22Rv1 (cell line): ENCODE measurements around the gene WNK2.

Experiments
- ZFX ChIP-seq: fragments of 450-650 bp; IDR thresholded peaks from 2 replicates; pipeline ENCODE4 v1.6.1; 2017; ENCODE audit warnings: antibody characterized with exemption, borderline replicate concordance
- TF ChIP-seq, protein P1 (sequence below): fragments of 450-650 bp; IDR thresholded peaks from 2 replicates; pipeline ENCODE4 v1.5.1; 2017; ENCODE audit warnings: mild to moderate bottlenecking

DNA sequence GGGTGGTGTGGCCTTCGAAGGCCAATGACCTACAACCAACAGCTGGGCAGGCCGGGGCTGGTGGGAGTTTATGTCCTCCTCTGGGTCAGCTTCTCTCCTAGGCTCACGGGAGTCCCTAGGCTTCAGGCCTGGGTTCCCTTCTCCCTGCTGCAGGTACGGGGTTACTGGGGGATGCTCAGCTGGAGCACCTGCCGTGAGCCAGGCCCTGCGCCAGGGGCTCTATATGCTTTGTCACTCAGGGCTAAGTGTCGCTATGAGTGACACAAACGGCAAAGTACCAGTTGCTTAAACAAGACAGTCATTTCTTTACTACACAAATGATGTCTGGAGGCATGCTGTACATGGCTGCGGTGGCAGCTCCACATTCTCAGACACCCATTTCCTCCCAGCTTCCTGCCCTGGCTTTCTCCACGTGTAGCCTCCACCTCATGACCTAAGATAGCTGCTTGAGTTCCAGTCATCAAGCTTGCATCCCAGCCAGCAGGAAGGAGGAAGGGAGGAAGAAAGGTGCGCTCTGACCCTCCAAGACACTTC, 27.4 kb upstream of the WNK2 start:
- TF ChIP-seq, protein P1, sequence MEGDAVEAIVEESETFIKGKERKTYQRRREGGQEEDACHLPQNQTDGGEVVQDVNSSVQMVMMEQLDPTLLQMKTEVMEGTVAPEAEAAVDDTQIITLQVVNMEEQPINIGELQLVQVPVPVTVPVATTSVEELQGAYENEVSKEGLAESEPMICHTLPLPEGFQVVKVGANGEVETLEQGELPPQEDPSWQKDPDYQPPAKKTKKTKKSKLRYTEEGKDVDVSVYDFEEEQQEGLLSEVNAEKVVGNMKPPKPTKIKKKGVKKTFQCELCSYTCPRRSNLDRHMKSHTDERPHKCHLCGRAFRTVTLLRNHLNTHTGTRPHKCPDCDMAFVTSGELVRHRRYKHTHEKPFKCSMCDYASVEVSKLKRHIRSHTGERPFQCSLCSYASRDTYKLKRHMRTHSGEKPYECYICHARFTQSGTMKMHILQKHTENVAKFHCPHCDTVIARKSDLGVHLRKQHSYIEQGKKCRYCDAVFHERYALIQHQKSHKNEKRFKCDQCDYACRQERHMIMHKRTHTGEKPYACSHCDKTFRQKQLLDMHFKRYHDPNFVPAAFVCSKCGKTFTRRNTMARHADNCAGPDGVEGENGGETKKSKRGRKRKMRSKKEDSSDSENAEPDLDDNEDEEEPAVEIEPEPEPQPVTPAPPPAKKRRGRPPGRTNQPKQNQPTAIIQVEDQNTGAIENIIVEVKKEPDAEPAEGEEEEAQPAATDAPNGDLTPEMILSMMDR = no peak
- TF ChIP-seq ZFX = no peak
